Measurements from ENCODE around the gene RAPGEF4.

DNA sequence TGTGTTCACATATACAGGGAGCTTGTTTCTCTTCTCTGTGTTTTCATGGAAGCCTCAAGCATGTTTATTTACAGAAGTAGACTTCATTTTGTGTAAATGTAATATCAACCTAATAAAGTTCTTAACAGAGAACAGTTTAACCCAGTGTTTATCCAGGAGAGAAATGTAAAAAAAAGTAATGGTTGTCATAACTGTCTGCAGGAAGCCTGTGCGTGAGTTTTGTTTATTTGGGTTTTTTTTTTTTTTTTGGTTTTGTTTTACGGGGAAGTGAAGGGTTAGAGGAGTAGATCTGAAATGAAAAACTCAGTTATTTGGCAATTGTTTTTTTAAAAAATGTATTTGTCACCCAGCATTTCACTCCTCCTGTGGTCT is 124.7 kb downstream of the RAPGEF4 start:
- TF ChIP-seq, protein P1, sequence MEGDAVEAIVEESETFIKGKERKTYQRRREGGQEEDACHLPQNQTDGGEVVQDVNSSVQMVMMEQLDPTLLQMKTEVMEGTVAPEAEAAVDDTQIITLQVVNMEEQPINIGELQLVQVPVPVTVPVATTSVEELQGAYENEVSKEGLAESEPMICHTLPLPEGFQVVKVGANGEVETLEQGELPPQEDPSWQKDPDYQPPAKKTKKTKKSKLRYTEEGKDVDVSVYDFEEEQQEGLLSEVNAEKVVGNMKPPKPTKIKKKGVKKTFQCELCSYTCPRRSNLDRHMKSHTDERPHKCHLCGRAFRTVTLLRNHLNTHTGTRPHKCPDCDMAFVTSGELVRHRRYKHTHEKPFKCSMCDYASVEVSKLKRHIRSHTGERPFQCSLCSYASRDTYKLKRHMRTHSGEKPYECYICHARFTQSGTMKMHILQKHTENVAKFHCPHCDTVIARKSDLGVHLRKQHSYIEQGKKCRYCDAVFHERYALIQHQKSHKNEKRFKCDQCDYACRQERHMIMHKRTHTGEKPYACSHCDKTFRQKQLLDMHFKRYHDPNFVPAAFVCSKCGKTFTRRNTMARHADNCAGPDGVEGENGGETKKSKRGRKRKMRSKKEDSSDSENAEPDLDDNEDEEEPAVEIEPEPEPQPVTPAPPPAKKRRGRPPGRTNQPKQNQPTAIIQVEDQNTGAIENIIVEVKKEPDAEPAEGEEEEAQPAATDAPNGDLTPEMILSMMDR (IDR thresholded peaks at IDR 0.05 in 4 of 5, conservative IDR thresholded peaks at IDR 0.05 in 1 of 5) = no peak
- TF ChIP-seq POLR2A (IDR thresholded peaks at IDR 0.05) = no peak
